ENCODE results near the gene ANKRD34B.

The ANKRD34B gene

GRCh38 chr5:80568251-80568650 lies 1.8 kb downstream of the ANKRD34B start:
- no peak for DNase-seq (ENCODE audit: insufficient read length)
- no peak for FAIRE-seq
- no peak for TF ChIP-seq POLR2AphosphoS5 (IDR thresholded peaks at IDR 0.05; ENCODE audit: low read depth, low read length)
- TF ChIP-seq POLR2A (IDR thresholded peaks at IDR 0.05; ENCODE audit: low read depth, low read length), result no peak
- no peak for TF ChIP-seq TAF1 (IDR thresholded peaks at IDR 0.05; ENCODE audit: borderline replicate concordance, low read depth, low read length)

GRCh38 chr5:80566711-80567259 lies 3.3 kb downstream of the ANKRD34B start:
- TF ChIP-seq POLR2AphosphoS5 (IDR thresholded peaks at IDR 0.05; ENCODE audit: low read depth, low read length) (no peak), POLR2A (IDR thresholded peaks at IDR 0.05; ENCODE audit: low read depth, low read length) (no peak), TAF1 (IDR thresholded peaks at IDR 0.05; ENCODE audit: borderline replicate concordance, low read depth, low read length) (no peak)
- no peak for DNase-seq (ENCODE audit: insufficient read length)
- no peak for FAIRE-seq

- no peak for FAIRE-seq
- no peak for TF ChIP-seq POLR2A (IDR thresholded peaks at IDR 0.05; ENCODE audit: low read depth, low read length)
- no peak for TF ChIP-seq TAF1 (IDR thresholded peaks at IDR 0.05; ENCODE audit: borderline replicate concordance, low read depth, low read length)
- TF ChIP-seq POLR2AphosphoS5 (IDR thresholded peaks at IDR 0.05; ENCODE audit: low read depth, low read length), result no peak
- DNase-seq (ENCODE audit: insufficient read length), result no peak
Measured at GRCh38 chr5:80565330-80565729, 4.8 kb downstream of the ANKRD34B start.

GRCh38 chr5:80559244-80559643 lies 10.8 kb downstream of the ANKRD34B start:
- DNase-seq (ENCODE audit: insufficient read length), result no peak
- FAIRE-seq, result no peak
- TF ChIP-seq POLR2AphosphoS5 (IDR thresholded peaks at IDR 0.05; ENCODE audit: low read depth, low read length), result no peak
- TF ChIP-seq POLR2A (IDR thresholded peaks at IDR 0.05; ENCODE audit: low read depth, low read length), result no peak

- FAIRE-seq (no peak), DNase-seq (ENCODE audit: insufficient read length) (no peak)
- no peak for TF ChIP-seq POLR2A (IDR thresholded peaks at IDR 0.05; ENCODE audit: low read depth, low read length)
- TF ChIP-seq TAF1 (IDR thresholded peaks at IDR 0.05; ENCODE audit: borderline replicate concordance, low read depth, low read length), result no peak
- no peak for TF ChIP-seq POLR2AphosphoS5 (IDR thresholded peaks at IDR 0.05; ENCODE audit: low read depth, low read length)
Measured at GRCh38 chr5:80555099-80555498, 15.0 kb downstream of the ANKRD34B start.

GRCh38 chr5:80554646-80555045 lies 15.4 kb downstream of the ANKRD34B start:
- no peak for TF ChIP-seq POLR2A (IDR thresholded peaks at IDR 0.05; ENCODE audit: low read depth, low read length)
- no peak for TF ChIP-seq POLR2AphosphoS5 (IDR thresholded peaks at IDR 0.05; ENCODE audit: low read depth, low read length)
- TF ChIP-seq TAF1 (IDR thresholded peaks at IDR 0.05; ENCODE audit: borderline replicate concordance, low read depth, low read length), result no peak
- no peak for FAIRE-seq
- DNase-seq (ENCODE audit: insufficient read length), result no peak

GRCh38 chr5:80541392-80541791 lies 28.7 kb downstream of the ANKRD34B start:
- no peak for FAIRE-seq
- no peak for DNase-seq (ENCODE audit: insufficient read length)
- TF ChIP-seq POLR2AphosphoS5 (IDR thresholded peaks at IDR 0.05; ENCODE audit: low read depth, low read length), result no peak
- TF ChIP-seq TAF1 (IDR thresholded peaks at IDR 0.05; ENCODE audit: borderline replicate concordance, low read depth, low read length), result no peak

- TF ChIP-seq TAF1 (IDR thresholded peaks at IDR 0.05; ENCODE audit: borderline replicate concordance, low read depth, low read length) (no peak), POLR2A (IDR thresholded peaks at IDR 0.05; ENCODE audit: low read depth, low read length) (no peak), POLR2AphosphoS5 (IDR thresholded peaks at IDR 0.05; ENCODE audit: low read depth, low read length) (no peak)
- FAIRE-seq (no peak), DNase-seq (ENCODE audit: insufficient read length) (no peak)
Measured at GRCh38 chr5:80540691-80541090, 29.4 kb downstream of the ANKRD34B start.

GRCh38 chr5:80516826-80517225 lies 53.3 kb downstream of the ANKRD34B start:
- no peak for FAIRE-seq
- no peak for TF ChIP-seq POLR2AphosphoS5 (IDR thresholded peaks at IDR 0.05; ENCODE audit: low read depth, low read length)
- TF ChIP-seq POLR2A (IDR thresholded peaks at IDR 0.05; ENCODE audit: low read depth, low read length), result no peak
- no peak for TF ChIP-seq TAF1 (IDR thresholded peaks at IDR 0.05; ENCODE audit: borderline replicate concordance, low read depth, low read length)
- no peak for DNase-seq (ENCODE audit: insufficient read length)

- no peak for FAIRE-seq
- DNase-seq (ENCODE audit: insufficient read length), result no peak
- TF ChIP-seq POLR2A (IDR thresholded peaks at IDR 0.05; ENCODE audit: low read depth, low read length) (no peak), POLR2AphosphoS5 (IDR thresholded peaks at IDR 0.05; ENCODE audit: low read depth, low read length) (no peak), TAF1 (IDR thresholded peaks at IDR 0.05; ENCODE audit: borderline replicate concordance, low read depth, low read length) (no peak)
Measured at GRCh38 chr5:80509362-80509761, 60.7 kb downstream of the ANKRD34B start.

GRCh38 chr5:80508844-80509243 lies 61.2 kb downstream of the ANKRD34B start:
- FAIRE-seq (no peak), DNase-seq (ENCODE audit: insufficient read length) (no peak)
- TF ChIP-seq POLR2AphosphoS5 (IDR thresholded peaks at IDR 0.05; ENCODE audit: low read depth, low read length), result no peak
- TF ChIP-seq TAF1 (IDR thresholded peaks at IDR 0.05; ENCODE audit: borderline replicate concordance, low read depth, low read length), result no peak
- TF ChIP-seq POLR2A (IDR thresholded peaks at IDR 0.05; ENCODE audit: low read depth, low read length), result no peak

GRCh38 chr5:80507663-80508062 lies 62.4 kb downstream of the ANKRD34B start:
- TF ChIP-seq POLR2A (IDR thresholded peaks at IDR 0.05; ENCODE audit: low read depth, low read length) (no peak), TAF1 (IDR thresholded peaks at IDR 0.05; ENCODE audit: borderline replicate concordance, low read depth, low read length) (no peak), POLR2AphosphoS5 (IDR thresholded peaks at IDR 0.05; ENCODE audit: low read depth, low read length) (no peak)
- FAIRE-seq (no peak), DNase-seq (ENCODE audit: insufficient read length) (no peak)

All from GM12892 (cell line).